GM19463 (cell line): ENCODE measurements around the gene PXN.
"Not testable (repeated sequence)": the region's sequence is repeated elsewhere in the genome, so short reads cannot be mapped to it uniquely, and the experiment has no call there.

Experiments used
- ATAC-seq: cut with Tn5 transposase; IDR thresholded peaks from one replicate; pipeline ENCODE4 v1.9.1; 2021; ENCODE audit warnings: mild to moderate bottlenecking, moderate library complexity; ENCODE audit not compliant: unreplicated experiment

The PXN gene

DNA sequence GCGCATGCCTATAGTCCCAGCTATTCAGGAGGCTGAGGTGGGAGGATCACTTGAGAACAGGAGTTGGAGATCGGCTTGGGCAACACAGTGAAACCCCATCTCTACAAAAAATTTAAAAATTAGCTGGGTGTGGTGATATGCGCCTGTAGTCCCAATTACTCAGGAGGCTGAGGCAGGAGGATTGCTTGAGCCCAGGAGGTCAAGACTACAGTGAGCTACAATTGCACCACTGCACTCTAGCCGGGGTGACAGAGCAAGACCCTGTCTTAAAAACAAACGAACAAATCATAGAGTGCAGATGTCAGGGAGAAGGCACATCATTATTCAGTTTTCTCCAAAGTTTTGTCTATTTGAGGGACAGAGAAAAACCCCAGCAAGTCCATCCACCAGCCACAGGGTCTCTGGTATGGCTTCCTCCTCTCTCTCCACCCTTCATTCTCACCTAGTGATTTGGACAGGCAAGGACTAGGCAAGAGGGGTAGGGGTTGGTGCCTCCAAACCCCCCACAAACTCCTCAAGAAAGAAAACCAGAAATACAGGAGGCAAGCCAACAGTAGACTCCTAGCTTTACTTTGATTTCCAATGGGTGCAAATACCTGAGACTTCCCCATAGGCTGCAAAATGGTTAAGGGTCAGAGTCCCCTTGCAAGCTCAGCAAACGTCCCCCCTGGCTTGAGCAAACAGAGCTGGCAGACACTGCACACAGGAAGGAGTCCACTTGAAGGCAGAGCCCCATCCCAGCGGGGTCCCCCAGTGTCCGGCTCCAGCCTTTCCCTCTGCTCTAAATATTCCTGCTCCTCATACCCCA, 38.1 kb downstream of the PXN start:
- ATAC-seq: no peak

DNA sequence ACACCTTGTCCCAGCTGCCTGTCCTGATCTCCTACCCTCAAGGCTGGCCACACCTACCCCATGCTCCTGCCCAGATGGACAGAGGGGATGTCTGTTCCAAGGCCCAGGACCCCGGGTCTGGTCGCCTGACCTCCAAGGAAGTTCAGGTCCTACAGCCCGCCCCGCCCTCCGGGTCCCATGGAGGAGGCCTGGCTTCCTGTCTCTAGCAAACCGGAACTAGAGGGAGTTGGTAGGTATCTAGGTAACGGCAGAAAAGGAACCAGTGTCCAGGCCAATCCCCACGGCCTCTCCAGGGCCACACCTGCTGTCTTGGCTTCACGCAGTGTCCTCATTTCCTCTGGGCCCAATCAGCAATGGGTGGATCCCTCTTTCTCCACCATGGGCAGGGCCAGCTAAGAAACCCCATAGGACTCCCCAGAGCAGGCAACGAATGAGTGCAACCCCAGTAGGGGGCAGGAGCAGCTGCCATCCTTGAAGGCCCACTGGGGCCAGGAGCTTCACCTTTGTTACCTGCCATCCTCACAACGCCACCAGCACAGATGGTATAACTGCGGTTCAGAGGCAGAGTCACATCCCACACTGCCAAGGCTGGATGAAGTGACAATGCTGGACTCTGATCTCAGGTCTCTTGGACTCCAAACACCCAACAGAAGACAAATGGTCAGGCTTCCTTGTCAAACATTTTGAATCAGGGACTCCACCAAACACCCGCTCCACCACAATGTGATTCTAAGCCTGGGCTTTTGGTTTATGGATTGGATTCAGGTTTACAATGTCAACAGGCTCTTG, 39.5 kb downstream of the PXN start:
- ATAC-seq: peak; percentile 50

DNA sequence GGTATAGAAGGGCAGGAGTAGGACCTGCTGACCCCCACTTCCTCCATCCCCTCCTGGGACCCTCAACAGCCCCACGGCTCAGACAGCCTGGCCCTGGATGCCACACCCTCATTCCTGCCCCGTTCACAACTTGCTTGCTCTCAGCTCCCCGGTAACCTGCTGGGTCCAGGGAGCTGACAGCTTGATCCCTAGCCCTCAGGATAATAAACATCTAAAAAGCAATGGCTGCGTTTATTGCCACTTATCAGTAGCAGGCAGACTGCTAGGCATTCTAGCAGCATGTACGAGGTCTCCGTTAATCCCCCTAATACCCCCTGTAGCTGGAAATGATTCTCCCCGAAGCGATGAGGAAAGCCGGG, 40.4 kb downstream of the PXN start:
- ATAC-seq: no peak

DNA sequence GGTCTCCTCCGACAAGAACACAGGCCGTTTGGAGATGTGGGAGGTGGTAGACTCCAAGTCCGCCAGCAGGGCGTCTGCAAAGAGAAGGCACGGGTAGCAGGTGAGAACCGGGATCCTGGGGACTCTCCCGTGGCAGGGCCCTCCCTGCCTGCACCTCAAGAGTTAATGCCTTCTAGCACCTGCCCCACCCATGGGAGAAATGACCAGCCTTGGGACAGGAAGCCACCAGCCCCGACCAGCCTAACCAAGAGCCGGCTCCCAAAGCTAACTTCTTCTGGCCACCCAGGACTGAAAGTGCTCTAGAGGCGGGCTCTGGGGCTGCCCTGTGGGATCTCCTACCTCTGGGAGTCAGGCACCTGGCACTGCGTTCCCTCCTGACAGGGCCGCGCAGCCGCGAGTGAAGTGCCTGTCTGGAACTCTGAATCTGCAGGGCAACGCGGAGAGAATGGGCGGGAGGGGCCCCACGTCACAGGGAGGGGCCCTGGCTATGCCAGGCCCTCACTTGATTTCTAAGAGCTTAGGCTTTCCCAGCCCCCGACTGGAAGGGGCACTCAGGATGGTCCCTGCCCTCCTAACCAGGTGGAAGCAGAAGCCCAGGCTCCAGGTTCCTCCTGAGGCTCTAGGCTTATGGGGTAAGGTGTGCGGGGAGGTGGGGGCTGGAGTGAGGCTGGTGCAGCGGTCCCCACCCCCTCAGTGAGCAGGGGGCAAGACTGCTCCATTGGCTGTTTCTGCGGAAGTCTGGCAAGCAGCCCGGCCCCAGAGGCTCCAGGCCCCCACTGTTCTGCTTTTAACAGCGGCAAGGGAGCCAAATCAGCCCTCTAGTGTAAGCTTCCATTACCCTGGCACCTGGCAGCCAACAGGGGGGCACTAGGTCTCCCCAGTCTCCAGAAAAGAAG, 41.0 kb downstream of the PXN start:
- no peak for ATAC-seq

DNA sequence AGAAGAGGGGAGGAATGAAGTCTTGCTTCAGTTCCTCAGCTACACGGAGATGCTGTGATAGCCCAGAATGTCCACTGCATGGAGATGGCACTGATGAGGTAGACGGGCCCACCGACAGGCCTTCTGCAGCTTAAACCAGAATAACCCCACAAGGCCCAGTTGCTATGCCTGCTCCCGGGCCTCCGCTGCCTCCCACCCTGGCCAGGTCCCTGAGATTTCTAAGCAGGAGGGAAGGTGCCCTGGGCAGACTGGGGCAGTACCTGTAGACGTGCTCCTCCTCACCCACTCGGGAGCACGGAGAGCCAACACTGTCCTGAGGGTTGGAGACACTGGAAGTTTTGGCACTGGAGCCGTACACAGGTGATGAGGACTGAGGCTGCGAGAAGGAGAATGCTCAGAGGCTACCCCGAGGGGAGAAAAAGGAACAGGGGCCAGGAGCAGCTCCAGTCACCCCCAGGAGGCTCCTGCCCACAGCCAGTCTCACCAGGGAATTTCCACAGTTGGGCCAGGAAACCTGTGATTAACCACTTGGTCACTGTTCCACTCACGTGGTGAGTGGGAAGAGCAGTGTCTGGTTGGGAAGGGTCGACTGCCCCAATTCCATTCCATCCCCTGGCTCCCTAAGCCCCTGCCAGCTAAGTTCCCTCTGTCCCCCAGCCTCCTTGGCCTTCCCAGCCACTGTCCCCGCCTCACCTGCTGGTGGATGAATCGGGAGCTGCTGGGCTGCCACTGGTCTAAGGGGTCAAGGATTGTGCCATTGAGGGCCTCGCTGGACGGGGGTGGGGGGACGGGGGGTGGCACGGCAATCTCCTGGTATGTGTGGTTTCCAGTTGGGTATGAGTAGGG, 41.8 kb downstream of the PXN start:
- no peak for ATAC-seq

DNA sequence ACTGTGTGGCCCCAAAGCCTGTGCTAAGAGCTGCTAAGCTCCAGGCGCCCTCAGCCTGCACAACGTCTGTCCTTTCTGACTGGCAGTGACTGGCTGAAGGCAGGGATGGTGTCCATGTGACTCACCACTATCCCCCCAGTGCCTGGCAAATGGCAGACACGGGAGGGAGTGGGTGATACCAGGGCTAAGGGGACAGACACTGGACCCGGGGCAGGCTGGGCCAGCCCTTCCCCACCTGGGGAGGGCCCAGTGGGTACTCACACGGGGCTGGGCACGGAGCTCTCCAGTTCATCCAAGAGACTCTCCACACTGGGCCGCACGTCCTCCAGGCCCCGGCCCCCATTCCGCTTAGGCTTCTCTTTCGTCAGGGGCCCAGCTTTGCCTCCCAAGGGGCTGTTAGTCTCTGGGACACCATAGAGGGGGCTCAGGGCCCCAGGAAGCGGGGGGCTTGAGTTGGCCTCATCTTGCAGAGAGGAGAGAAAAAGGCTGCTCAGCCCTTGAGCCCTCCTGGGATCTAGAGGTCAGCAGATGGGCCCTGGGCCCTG, 43.2 kb downstream of the PXN start:
- no peak for ATAC-seq

DNA sequence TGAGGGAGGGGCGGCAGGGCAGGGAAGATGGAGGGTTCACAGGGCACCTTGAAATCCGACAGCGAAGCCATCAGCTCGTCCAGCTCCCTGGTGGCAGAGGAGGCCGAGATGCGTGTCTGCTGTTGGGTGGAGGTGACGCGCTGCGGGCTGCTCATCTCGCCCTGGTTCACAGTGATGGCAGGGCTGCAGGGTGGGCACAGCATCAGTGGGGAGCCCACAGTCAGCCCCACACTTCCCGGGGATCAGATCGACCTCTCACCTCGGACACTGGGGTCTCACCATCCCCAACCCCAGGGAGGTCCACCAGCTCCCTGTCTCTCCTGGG, 44.0 kb downstream of the PXN start:
- ATAC-seq: no peak

DNA sequence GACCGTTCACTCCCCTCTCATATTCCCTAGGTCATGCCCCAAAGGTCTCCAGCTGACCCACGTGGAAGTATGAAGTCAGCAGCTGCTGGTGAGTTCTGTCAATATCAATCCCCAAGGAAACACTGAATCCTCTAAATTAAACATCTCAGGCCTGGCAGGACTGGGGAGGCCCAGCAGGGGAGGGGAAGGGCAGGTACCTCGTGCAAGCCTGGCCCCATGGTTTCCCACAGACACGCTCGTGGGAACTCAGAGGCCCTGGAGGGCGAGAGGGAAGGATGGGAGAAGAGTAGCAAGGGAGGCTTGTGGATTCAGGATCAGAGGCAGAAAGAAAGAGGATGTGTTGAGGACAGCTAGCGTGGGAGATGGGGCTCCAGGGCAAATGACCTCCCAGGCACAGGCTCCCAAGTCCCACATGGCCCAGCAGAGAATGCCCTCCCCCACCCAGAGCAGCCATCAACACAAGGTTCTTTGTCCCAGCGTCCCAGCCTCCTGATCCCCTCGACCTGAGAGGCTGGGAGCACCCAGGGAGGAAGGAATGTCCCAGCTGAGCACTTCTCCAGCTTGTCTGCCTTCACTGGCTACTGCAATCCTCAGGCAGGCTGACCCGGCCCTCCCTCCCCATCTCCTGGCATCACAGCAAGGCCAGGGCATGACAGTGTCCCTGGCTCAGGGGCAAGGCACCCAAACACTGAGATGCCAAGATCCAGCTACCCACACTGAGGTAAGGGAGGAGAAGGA, 44.5 kb downstream of the PXN start:
- no peak for ATAC-seq

DNA sequence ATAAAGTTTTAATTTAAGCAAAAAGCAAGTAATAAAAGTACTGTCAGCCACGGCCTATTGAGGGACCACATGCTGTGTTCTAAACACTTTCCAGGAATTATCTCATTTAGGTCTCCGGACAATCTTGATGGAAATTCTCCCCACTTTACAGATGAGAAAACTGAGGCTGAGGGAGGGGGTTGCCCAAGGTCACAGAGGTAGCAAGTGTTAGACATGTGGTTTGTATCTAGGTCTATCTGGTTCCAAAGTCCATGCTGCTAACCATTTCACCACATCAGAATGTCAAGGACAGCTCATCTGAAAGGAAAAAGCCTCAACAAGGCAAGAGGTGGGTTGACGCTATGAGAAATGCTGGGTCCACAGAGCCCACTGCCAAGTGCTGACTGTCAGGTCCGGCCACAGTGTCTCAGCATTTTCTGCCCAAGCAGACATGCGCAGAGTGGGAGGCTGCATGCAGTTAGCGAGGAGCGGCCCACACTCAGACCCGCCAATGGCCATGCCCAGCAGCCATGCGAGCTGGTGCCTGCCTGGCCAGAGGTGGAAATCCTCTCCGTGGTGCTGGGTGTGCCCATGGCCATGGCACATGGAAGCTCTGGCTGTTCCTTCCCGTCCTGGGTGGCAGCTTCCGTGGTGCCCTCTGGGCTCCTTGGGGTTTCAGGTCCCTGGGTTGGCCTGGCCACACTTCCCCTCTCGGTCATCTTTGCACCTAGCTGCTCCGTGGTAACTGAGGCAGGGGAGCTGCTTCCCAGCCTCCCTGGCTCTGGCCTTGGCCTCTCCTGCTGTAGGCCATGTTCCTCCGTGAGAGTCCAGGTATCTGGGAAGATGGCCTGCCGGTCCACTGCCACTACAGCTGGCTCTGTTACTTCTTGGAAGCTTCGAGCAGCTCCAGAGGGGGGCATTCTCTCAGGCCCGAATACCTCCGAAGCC, 46.6 kb downstream of the PXN start:
- ATAC-seq: no peak

DNA sequence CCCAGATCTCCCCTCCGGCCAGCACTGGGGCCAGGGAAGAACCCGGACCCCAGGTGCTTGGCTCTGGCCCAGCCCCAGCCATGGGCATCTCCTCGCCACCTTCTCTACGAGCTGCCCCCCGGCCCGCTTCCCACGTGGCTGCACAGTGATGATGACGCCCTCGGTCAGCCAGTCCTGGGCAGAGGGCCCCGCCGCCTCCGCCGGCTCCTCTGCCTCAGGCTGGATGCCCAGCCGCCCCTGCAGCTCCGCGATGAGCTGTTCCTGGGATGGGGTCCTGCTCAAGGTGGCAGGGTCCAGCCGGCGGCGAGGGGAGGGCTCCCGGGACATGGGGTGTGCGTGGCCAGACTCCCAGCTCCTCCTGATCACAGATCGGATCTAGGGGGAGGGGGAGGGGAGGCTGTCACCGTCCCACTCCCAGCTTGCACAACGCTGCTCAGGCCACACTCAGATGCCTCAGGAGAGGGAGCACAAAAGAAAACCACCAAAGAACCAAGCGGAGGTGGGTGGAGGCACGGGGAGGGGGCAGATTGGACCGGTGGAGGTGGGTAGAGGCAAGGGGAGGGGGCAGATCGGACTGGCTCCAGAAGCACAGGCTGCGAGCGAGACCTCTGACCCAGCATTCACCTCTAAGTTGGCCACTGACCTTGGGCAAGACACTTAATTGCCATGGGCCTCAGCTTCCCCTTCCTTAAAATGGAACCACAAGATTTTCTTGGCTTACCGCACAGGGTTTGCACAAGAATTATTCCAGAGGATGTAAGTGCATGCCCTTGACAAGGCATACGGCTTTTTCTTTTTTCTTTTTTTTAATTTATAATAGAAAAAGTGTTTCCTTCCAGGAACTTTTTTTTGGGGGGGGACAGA, 48.6 kb downstream of the PXN start:
- ATAC-seq: no peak

DNA sequence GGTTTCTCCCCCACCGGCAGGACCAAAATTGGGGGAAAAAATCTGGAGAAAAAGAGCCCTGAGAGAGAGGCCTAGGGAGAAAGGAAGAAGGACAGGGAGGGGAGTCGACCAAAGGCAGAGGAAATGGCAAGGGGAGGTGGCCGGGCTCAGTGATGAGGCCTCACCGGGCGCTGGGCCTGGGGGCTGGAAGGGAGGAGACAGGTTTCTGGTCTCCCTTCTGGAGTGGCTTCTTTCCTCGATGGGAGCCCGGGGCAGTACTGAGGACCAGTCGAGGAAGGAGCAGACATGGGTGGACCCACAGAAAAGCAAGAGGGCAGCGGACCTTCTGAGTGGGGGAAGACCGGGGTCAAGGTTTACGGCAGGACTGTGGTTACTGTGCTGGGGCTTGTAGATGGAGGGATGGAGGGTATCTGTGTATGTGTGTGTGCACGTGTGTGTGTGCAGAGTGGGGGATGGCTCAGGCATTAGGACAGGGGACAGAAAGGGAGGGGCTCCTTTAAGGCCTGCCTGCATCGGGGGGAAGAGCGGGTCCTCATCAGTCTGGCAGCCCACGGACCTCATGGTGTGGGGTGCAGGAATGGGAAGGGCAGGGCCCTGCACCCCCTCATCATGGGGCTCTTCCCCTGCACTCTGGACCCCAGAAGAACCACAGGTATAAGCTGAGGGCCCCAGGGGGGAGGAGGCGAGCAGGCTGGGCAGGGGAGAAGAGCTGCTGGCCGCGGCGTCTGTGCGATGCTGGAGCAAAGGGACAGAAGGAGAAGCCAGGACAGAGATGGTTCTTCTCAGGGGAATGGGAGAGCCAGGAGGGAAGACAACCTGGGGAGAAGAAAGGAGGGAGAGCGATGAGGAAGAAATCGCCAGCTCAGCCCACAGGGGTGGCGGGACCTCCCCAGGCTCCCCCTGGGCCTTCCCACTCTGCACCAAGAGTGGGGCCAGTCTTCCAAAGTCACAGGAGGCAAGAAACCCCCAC, 49.5 kb downstream of the PXN start:
- no peak for ATAC-seq

DNA sequence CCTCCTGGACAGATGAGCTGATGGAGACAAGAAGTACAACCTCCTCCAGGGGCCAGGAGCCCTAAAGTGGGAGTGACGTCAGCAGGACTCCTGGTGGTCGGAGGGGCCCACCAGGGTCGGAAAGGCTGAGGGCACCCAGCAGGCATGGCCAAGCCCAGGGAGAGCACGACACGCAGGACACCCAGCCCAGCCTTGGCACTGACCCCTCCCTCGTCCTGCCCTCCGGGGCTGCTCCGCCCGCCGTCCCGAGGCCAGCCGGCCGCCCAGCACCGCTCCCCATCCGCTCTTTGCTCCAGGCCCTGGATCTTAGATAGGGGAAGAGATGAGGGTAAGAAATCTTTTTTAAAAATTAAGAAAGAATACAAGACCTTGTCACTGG, 50.2 kb downstream of the PXN start:
- no peak for ATAC-seq

DNA sequence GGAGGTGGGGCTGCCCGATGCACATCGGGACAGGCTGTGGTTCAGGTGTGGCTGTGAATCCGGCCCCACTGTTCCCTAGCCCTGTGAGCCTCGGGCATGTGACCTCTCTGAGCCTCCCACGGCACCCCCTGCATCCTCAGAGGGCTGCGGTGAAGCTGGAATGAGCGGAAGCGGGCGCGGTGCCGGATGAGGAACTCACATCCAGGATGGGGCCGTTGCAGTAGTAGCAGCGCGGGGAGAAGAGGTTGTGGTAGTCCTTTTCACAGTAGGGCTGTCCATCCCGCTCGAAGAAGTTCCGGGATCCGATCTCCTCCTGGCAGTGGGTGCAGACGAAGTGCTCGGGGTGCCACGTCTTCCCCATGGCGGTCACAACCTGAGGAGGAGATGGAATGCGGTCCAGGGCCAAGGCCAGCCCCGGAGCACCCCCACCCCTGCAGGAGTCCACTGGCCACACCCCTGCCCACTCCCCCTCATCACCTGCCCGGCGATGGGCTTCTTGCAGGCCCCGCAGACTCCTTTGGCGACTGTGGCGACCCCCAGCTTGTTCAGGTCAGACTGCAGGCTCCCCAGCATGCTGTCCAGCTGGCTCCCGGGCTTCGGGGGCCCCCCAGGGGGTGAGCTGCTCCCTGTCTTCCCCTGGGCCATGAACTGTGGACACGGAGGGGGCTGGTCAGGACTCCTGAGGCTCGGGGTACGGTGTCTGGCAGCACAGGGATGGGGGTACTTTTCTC, 50.7 kb downstream of the PXN start:
- no peak for ATAC-seq

DNA sequence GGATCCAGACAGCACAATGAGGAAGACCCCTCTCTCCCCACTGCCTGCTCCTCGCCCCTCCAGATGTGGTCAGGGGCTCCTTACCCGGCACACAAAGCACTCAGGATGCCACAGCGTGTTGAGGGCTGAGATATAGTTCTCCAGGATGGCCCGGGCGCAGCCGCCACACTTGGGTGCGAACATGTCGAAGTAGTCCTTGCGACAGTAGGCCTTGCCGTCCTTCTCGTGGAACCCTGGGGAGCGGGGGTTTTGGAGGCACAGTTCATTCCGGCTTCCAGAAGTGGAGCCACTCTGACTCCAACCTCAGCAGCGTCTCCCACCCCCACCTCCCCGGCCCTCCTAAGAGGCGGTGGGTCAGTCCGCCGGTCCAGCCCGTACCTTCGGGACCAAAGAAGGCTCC, 51.8 kb downstream of the PXN start:
- no peak for ATAC-seq

DNA sequence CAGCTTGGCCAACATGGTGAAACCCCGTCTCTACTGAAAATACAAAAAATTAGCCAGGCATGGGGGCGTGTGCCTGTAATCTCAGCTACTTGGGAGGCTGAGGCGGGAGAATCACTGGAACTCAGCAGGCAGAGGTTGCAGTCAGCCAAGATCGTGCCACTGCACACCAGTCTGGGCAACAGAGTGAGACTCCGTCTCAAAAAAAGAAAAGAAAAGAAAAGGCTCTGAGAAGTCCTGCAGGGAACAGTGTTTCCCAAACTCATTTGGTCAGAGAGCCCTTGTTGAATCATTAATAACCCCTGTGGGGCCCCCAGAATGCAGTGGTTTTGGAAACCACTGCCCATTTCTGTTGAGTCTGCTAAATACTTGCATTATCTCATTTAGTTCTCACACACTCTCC, 52.3 kb downstream of the PXN start:
- ATAC-seq: not testable (repeated sequence)

DNA sequence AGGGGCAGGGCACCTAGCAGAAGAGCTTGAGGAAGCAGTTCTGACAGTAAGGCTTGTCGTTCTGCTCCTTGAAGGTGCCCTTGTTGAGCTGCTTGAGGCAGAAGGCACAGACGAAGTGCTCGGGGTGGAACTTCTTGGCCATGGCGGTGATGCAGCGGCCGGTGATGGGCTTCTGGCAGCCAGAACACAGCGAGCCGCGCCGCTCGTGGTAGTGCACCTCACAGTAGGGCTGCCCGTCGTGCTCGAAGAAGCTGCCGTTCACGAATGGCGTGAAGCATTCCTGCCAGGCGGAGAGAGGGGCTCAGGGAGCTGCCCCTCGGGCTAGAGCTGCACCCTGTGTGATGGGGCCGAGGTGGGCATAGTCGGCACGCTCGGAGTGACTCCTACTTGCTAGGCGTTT, 53.2 kb downstream of the PXN start:
- no peak for ATAC-seq
